Activated CD4-positive, alpha-beta T cell treated with anti-CD3 and anti-CD28 coated beads, Interleukin-2, amount 10 ng/mL, durations not matched to agents 7 days and 5 days (primary cell): ENCODE data around the gene GTPBP1. TPM values are rescaled to one million over a fixed set of nuclear protein-coding genes. Genes with fewer than 3 reads are reported as not detected.

Experiments used
- CTCF ChIA-PET: fragments of 350-600 bp; sonication (Branson Sonifier 250); formaldehyde crosslinking; loops from one replicate; lab custom pipeline; 2021; ENCODE audit warnings: antibody characterized with exemption; lab: Charles Lee
- POLR2A ChIA-PET: fragments of 350-600 bp; sonication (Branson Sonifier 250); formaldehyde crosslinking; loops from one replicate; lab custom pipeline; 2021; ENCODE audit warnings: antibody characterized with exemption; lab: Charles Lee
- DNase-seq: peaks from one replicate; pipeline ENCODE4 v3.0.0-alpha.2; 2020
- H3K27ac Mint-ChIP-seq: one replicate; pipeline ENCODE4 v1.8.0; 2021; ENCODE audit warnings: mild to moderate bottlenecking, moderate library complexity, mixed read lengths
- H3K27me3 Mint-ChIP-seq: one replicate; pipeline ENCODE4 v1.8.0; 2021; ENCODE audit warnings: mixed read lengths
- H3K36me3 Mint-ChIP-seq: one replicate; pipeline ENCODE4 v1.8.0; 2021; ENCODE audit warnings: low read depth, mixed read lengths
- H3K4me1 Mint-ChIP-seq: one replicate; pipeline ENCODE4 v1.8.0; 2021; ENCODE audit warnings: mixed read lengths
- H3K4me3 Mint-ChIP-seq: one replicate; pipeline ENCODE4 v1.8.0; 2021; ENCODE audit warnings: mild to moderate bottlenecking, moderate library complexity, mixed read lengths
- H3K9me3 Mint-ChIP-seq: one replicate; pipeline ENCODE4 v1.8.0; 2021; ENCODE audit warnings: mixed read lengths
- total RNA-seq, 2 experiments: library from RNA; stranded (reverse); gene quantifications; one replicate each; pipeline ENCODE4 v1.2.3, GENCODE V29; 2021

Gene GTPBP1
- total RNA-seq, 2 experiments from 2014 or later: 68.5 to 77.1 TPM

GRCh38 chr22:38759005-38759404, 53.3 kb downstream of the GTPBP1 start:
- ChIA-PET CTCF (interaction anchor here (1.0 to 2.5 kb wide), 3 partner anchors 10 to 111 kb away, joined by 3 to 18 read pairs (median 3); no protein-coding TSS in a partner anchor), POLR2A (no interaction called here)
- Mint-ChIP-seq H3K4me1 (peaks cover 24% of the 10 kb centered on the region), H3K4me3 (peak overlapping the region; percentile 93), H3K9me3 (no peaks in the 10 kb centered on the region), H3K27me3 (no peaks in the 10 kb centered on the region), H3K36me3 (peaks cover 26% of the 10 kb centered on the region), H3K27ac (peak overlapping the region; percentile 94)
- DNase-seq: no peak

- H3K4me1 Mint-ChIP-seq: peaks cover 24% of the 10 kb centered on the region
- no peak for DNase-seq
- H3K4me3 Mint-ChIP-seq: no peak overlapping the region
- H3K27ac Mint-ChIP-seq: no peak overlapping the region
- H3K9me3 Mint-ChIP-seq: no peaks in the 10 kb centered on the region
- ChIA-PET CTCF (interaction anchor here (0.6 to 1.2 kb wide), 2 partner anchors 9 to 243 kb away, joined by 4 read pairs; no protein-coding TSS in a partner anchor), POLR2A (no interaction called here)
- H3K36me3 Mint-ChIP-seq: peaks cover 13% of the 10 kb centered on the region
- no peaks in the 10 kb centered on the region for H3K27me3 Mint-ChIP-seq
These were observed 54.9 kb downstream of the GTPBP1 start for GRCh38 chr22:38760477-38761201.

GRCh38 chr22:38761202-38762162, 55.7 kb downstream of the GTPBP1 start:
- H3K9me3 Mint-ChIP-seq: no peaks in the 10 kb centered on the region
- no peak for DNase-seq
- H3K4me1 Mint-ChIP-seq: peaks cover 27% of the 10 kb centered on the region
- no peaks in the 10 kb centered on the region for H3K27me3 Mint-ChIP-seq
- POLR2A ChIA-PET: no interaction called here
- H3K4me3 Mint-ChIP-seq: no peak overlapping the region
- H3K27ac Mint-ChIP-seq: no peak overlapping the region
- peaks cover 13% of the 10 kb centered on the region for H3K36me3 Mint-ChIP-seq
- CTCF ChIA-PET: interaction anchor here (0.6 to 1.2 kb wide), 2 partner anchors 10 to 954 kb away, joined by 3 to 4 read pairs; partner anchors contain the start of gene GCAT

- Mint-ChIP-seq H3K9me3 (no peaks in the 10 kb centered on the region), H3K36me3 (peaks cover 4% of the 10 kb centered on the region), H3K27ac (no peak overlapping the region), H3K4me3 (no peak overlapping the region), H3K4me1 (peaks cover 19% of the 10 kb centered on the region), H3K27me3 (no peaks in the 10 kb centered on the region)
- CTCF ChIA-PET: interaction anchor here (0.6 to 0.7 kb wide), 2 partner anchors 639 to 955 kb away, joined by 3 to 5 read pairs; partner anchors contain the start of gene GCAT
- DNase-seq: no peak
- POLR2A ChIA-PET: no interaction called here
These were observed 56.8 kb downstream of the GTPBP1 start for GRCh38 chr22:38762551-38762983.

- H3K4me3 Mint-ChIP-seq: no peak overlapping the region
- ChIA-PET POLR2A (interaction anchor here (0.6 kb wide), 1 partner anchor 14 kb away, joined by 3 read pairs; no protein-coding TSS in a partner anchor), CTCF (interaction anchor here (1.0 to 2.2 kb wide), 9 partner anchors 10 to 237 kb away, joined by 3 to 7 read pairs (median 3); partner anchors contain the start of gene SUN2)
- H3K36me3 Mint-ChIP-seq: no peaks in the 10 kb centered on the region
- H3K9me3 Mint-ChIP-seq: no peaks in the 10 kb centered on the region
- no peaks in the 10 kb centered on the region for H3K27me3 Mint-ChIP-seq
- peak; percentile 36 for DNase-seq
- peaks cover 6% of the 10 kb centered on the region for H3K4me1 Mint-ChIP-seq
- H3K27ac Mint-ChIP-seq: no peak overlapping the region
These were observed 60.5 kb downstream of the GTPBP1 start for GRCh38 chr22:38766076-38766777.

GRCh38 chr22:38767313-38767712, 61.6 kb downstream of the GTPBP1 start:
- ChIA-PET POLR2A (no interaction called here), CTCF (interaction anchor here (1.1 to 3.4 kb wide), 4 partner anchors 9 to 76 kb away, joined by 3 to 18 read pairs (median 6); no protein-coding TSS in a partner anchor)
- Mint-ChIP-seq H3K27ac (no peak overlapping the region), H3K4me1 (peaks cover 6% of the 10 kb centered on the region), H3K9me3 (no peaks in the 10 kb centered on the region), H3K36me3 (no peaks in the 10 kb centered on the region), H3K4me3 (no peak overlapping the region), H3K27me3 (no peaks in the 10 kb centered on the region)
- no peak for DNase-seq

- Mint-ChIP-seq H3K36me3 (no peaks in the 10 kb centered on the region), H3K27ac (no peak overlapping the region), H3K4me3 (no peak overlapping the region), H3K9me3 (no peaks in the 10 kb centered on the region), H3K27me3 (no peaks in the 10 kb centered on the region), H3K4me1 (peaks cover 6% of the 10 kb centered on the region)
- DNase-seq: no peak
- POLR2A ChIA-PET: no interaction called here
- CTCF ChIA-PET: interaction anchor here (0.8 to 3.4 kb wide), 4 partner anchors 10 to 86 kb away, joined by 3 to 18 read pairs (median 6); no protein-coding TSS in a partner anchor
These were observed 62.3 kb downstream of the GTPBP1 start for GRCh38 chr22:38768036-38768435.

- ChIA-PET CTCF (interaction anchor here (0.7 to 3.4 kb wide), 3 partner anchors 12 to 235 kb away, joined by 3 to 18 read pairs (median 5); no protein-coding TSS in a partner anchor), POLR2A (no interaction called here)
- no peaks in the 10 kb centered on the region for H3K27me3 Mint-ChIP-seq
- H3K36me3 Mint-ChIP-seq: no peaks in the 10 kb centered on the region
- H3K27ac Mint-ChIP-seq: no peak overlapping the region
- DNase-seq: no peak
- no peaks in the 10 kb centered on the region for H3K9me3 Mint-ChIP-seq
- H3K4me1 Mint-ChIP-seq: peaks cover 15% of the 10 kb centered on the region
- no peak overlapping the region for H3K4me3 Mint-ChIP-seq
These were observed 64.7 kb downstream of the GTPBP1 start for GRCh38 chr22:38770257-38770949.

- no peak overlapping the region for H3K27ac Mint-ChIP-seq
These were observed 66.8 kb downstream of the GTPBP1 start for GRCh38 chr22:38772623-38772873.

GRCh38 chr22:38773363-38773946, 67.7 kb downstream of the GTPBP1 start:
- ChIA-PET CTCF (no interaction called here), POLR2A (no interaction called here)
- Mint-ChIP-seq H3K27ac (no peak overlapping the region), H3K4me3 (no peak overlapping the region), H3K36me3 (no peaks in the 10 kb centered on the region), H3K27me3 (no peaks in the 10 kb centered on the region), H3K4me1 (peaks cover 14% of the 10 kb centered on the region), H3K9me3 (no peaks in the 10 kb centered on the region)
- DNase-seq: no peak

More at GRCh38 chr22:38772623-38772873, 66.8 kb downstream of the GTPBP1 start:
- Mint-ChIP-seq H3K4me3 (no peak overlapping the region), H3K36me3 (no peaks in the 10 kb centered on the region), H3K27me3 (no peaks in the 10 kb centered on the region), H3K9me3 (no peaks in the 10 kb centered on the region), H3K4me1 (peaks cover 14% of the 10 kb centered on the region)
- CTCF ChIA-PET: no interaction called here
- DNase-seq: no peak
- POLR2A ChIA-PET: no interaction called here

- no peaks in the 10 kb centered on the region for H3K36me3 Mint-ChIP-seq
- no peaks in the 10 kb centered on the region for H3K27me3 Mint-ChIP-seq
- CTCF ChIA-PET: no interaction called here
- no peaks in the 10 kb centered on the region for H3K9me3 Mint-ChIP-seq
- peaks cover 11% of the 10 kb centered on the region for H3K4me1 Mint-ChIP-seq
- no peak overlapping the region for H3K4me3 Mint-ChIP-seq
- POLR2A ChIA-PET: interaction anchor here (0.7 kb wide), 1 partner anchor 226 kb away, joined by 4 read pairs; no protein-coding TSS in a partner anchor
- H3K27ac Mint-ChIP-seq: peak overlapping the region; percentile 76
- DNase-seq: no peak
These were observed 68.9 kb downstream of the GTPBP1 start for GRCh38 chr22:38774496-38775166.
